Measurements from ENCODE around the gene RASA4B. TPM values are rescaled to one million over a fixed set of nuclear protein-coding genes. Genes with fewer than 3 reads are reported as not detected.
"Not testable (repeated sequence)": the region's sequence is repeated elsewhere in the genome, so short reads cannot be mapped to it uniquely, and the experiment has no call there.

The RASA4B gene
- total and polyA plus RNA-seq, 9 of the 15 experiments (the other 6 are each of a cell fraction or from before 2014, with no cell fraction given), result 0.01 to 2.9 (median 1.5) TPM; not detected in 1

- CTCF ChIA-PET (ENCODE audit: low intra/inter-chr PET ratio); H3K27ac ChIP-seq (ENCODE audit: extremely low read depth, low read depth, low read length); BruUV-seq (replicated peaks); H3K36me3 ChIP-seq (ENCODE audit: control insufficient read depth, insufficient read depth, low read length); H3K79me2 ChIP-seq (ENCODE audit: control insufficient read depth, insufficient read depth, low read length); H3K9ac ChIP-seq (ENCODE audit: insufficient read depth in 1 of 2, low read depth in 2 of 2, low read length in 2 of 2); ATAC-seq; intact Hi-C loops (cut with micrococcal nuclease); H3K27me3 ChIP-seq (ENCODE audit: control insufficient read depth in 2 of 2, insufficient read depth in 2 of 2, low read length in 2 of 2); H3K4me1 ChIP-seq (replicated peaks in 1 of 2; ENCODE audit: control insufficient read depth in 2 of 2, insufficient read depth in 2 of 2, low read length in 2 of 2); H4K20me1 ChIP-seq (replicated peaks; ENCODE audit: control insufficient read depth, insufficient read depth, low read length); H3K4me3 ChIP-seq; H3K9me3 ChIP-seq (replicated peaks; ENCODE audit: control insufficient read depth, insufficient read depth, low read depth, low read length); H3K4me2 ChIP-seq (ENCODE audit: insufficient read depth, low read length); in situ Hi-C loops (cut with MboI); H3K9me1 ChIP-seq (ENCODE audit: control insufficient read depth, insufficient read depth, low read length); POLR2A ChIA-PET; H2AFZ ChIP-seq (ENCODE audit: low read depth, low read length); FAIRE-seq; DNase-seq (ENCODE audit: extremely low read depth in 1 of 4, low spot score in 3 of 4): not testable (repeated sequence)
- no CpG with 5 or more reads among the region's 3 CpGs for WGBS (ENCODE audit: insufficient coverage, low coverage, missing lambda C conversion rate)
These were observed 1.7 kb downstream of the RASA4B start for GRCh38 chr7:102515889-102516288.

- ATAC-seq; POLR2A ChIA-PET; H3K9ac ChIP-seq (ENCODE audit: insufficient read depth in 1 of 2, low read depth in 2 of 2, low read length in 2 of 2); H4K20me1 ChIP-seq (replicated peaks; ENCODE audit: control insufficient read depth, insufficient read depth, low read length); H3K9me1 ChIP-seq (ENCODE audit: control insufficient read depth, insufficient read depth, low read length); intact Hi-C loops (cut with micrococcal nuclease); FAIRE-seq; H3K79me2 ChIP-seq (ENCODE audit: control insufficient read depth, insufficient read depth, low read length); H2AFZ ChIP-seq (ENCODE audit: low read depth, low read length); CTCF ChIA-PET (ENCODE audit: low intra/inter-chr PET ratio); in situ Hi-C loops (cut with MboI); DNase-seq (ENCODE audit: extremely low read depth in 1 of 4, low spot score in 3 of 4); H3K4me1 ChIP-seq (replicated peaks in 1 of 2; ENCODE audit: control insufficient read depth in 2 of 2, insufficient read depth in 2 of 2, low read length in 2 of 2); BruUV-seq (replicated peaks); H3K9me3 ChIP-seq (replicated peaks; ENCODE audit: control insufficient read depth, insufficient read depth, low read depth, low read length); H3K4me2 ChIP-seq (ENCODE audit: insufficient read depth, low read length); H3K36me3 ChIP-seq (ENCODE audit: control insufficient read depth, insufficient read depth, low read length); H3K4me3 ChIP-seq; H3K27me3 ChIP-seq (ENCODE audit: control insufficient read depth in 2 of 2, insufficient read depth in 2 of 2, low read length in 2 of 2); H3K27ac ChIP-seq (ENCODE audit: extremely low read depth, low read depth, low read length): not testable (repeated sequence)
- no CpG with 5 or more reads among the region's 15 CpGs for whole genome bisulfite sequencing (ENCODE audit: insufficient coverage, low coverage, missing lambda C conversion rate)
These were observed 2.5 kb downstream of the RASA4B start for GRCh38 chr7:102514881-102515721.
